Aorta (tissue), 5 donors: Measurements from ENCODE around the gene MAB21L4. TPM values are rescaled to one million over a fixed set of nuclear protein-coding genes. Genes with fewer than 3 reads are reported as not detected.
"Not testable (repeated sequence)": the region's sequence is repeated elsewhere in the genome, so short reads cannot be mapped to it uniquely, and the experiment has no call there.

Experiments
- ATAC-seq: fragments of 200-7000 bp; cut with Tn5 transposase; one replicate; pipeline ENCODE4 v1.9.1; 2022; ENCODE audit warnings: moderate library complexity; ENCODE audit not compliant: low FRiP score
- DNase-seq, 2 donors: peaks; one replicate each; pipeline ENCODE4 v3.0.0-alpha.2; 2020
- H3K27ac ChIP-seq, 2 donors: one replicate each; pipeline ENCODE4 v1.5.1; 2013; ENCODE audit warnings: low read length in 2 of 2, mild to moderate bottlenecking in 2 of 2, moderate library complexity in 2 of 2, control low read depth in 1 of 2, inconsistent platforms in 1 of 2, low read depth in 1 of 2
- H3K27me3 ChIP-seq, 2 donors: one replicate each; pipeline ENCODE4 v1.6.1; 2013; ENCODE audit warnings: control low read depth in 1 of 2, low read length in 1 of 2, mild to moderate bottlenecking in 1 of 2, moderate library complexity in 1 of 2; ENCODE audit not compliant: insufficient read depth in 2 of 2, control insufficient read depth in 1 of 2
- H3K36me3 ChIP-seq, 2 donors: one replicate each; pipeline ENCODE4 v1.6.1; 2013; ENCODE audit warnings: control low read depth in 1 of 2, low read length in 1 of 2, mild to moderate bottlenecking in 1 of 2; ENCODE audit not compliant: insufficient read depth in 2 of 2, control insufficient read depth in 1 of 2
- H3K4me1 ChIP-seq, 2 donors: one replicate each; pipeline ENCODE4 v1.6.1; 2013; ENCODE audit warnings: low read length in 2 of 2, control low read depth in 1 of 2, mild to moderate bottlenecking in 1 of 2, moderate library complexity in 1 of 2; ENCODE audit not compliant: insufficient read depth in 2 of 2, control insufficient read depth in 1 of 2
- H3K4me3 ChIP-seq, 2 donors: one replicate each; pipeline ENCODE4 v1.5.1; 2013; ENCODE audit warnings: low read length in 2 of 2, control low read depth in 1 of 2, mild to moderate bottlenecking in 1 of 2
- H3K9me3 ChIP-seq: one replicate; pipeline ENCODE4 v1.6.1; 2013; ENCODE audit warnings: mild to moderate bottlenecking, low read length; ENCODE audit not compliant: control insufficient read depth
- WGBS, 2 donors: extraction: QIAGEN DNeasy Blood & Tissue Kit; methylation state at CpG; one replicate each; pipeline ENCODE4 v1.1.7; 2013; 5-methylcytosine and 5-hydroxymethylcytosine counted together
- intact Hi-C, 2 donors: fragments of 100-400 bp; cut with DNase I; formaldehyde crosslinking; loops; one replicate each; pipeline versions ENCODE4 v1.14.2 to v1.15.0; 2022
- polyA plus RNA-seq, 2 donors: library from polyadenylated mRNA; stranded (reverse); fragments of 200-250 nt; gene quantifications; one replicate each; pipeline ENCODE4 v1.2.3, GENCODE V29; 2013
- total RNA-seq, 2 donors: library from RNA; stranded (reverse); fragmentation: NEBNext Ultra II Directional; extraction: Animal tissue kit (Norgen Biotek cat#: 25700); gene quantifications; one replicate each; pipeline ENCODE4 v1.2.1, GENCODE V29; 2021
- donor health status: healthy with polysubstance abuse.
- donor health status: Bipolar disorder and iron deficiency.
- donor health status: DM: no; HTN: no; CAD: no.
- donor health status: DM: no; HTN: no; CAD: no.
- donor health status: DM: yes; HTN: yes; CAD: no.

The MAB21L4 gene
- total and polyA plus RNA-seq, 4 donors, result 5.5 TPM; not detected in 3

GRCh38 chr2:240851078-240851991 lies 44.6 kb downstream of the MAB21L4 start:
- DNase-seq (peak; percentile 86 to 94), ATAC-seq (peak; percentile 84)
- intact Hi-C loops, result loop anchor here in 1 of 2 donors (10.0 kb wide), 1 partner anchor 373 kb away; no protein-coding TSS in a partner anchor
- H3K4me1 ChIP-seq, result no peaks in the 10 kb centered on the region
- H3K27me3 ChIP-seq, result no peaks in the 10 kb centered on the region
- no peaks in the 10 kb centered on the region for H3K36me3 ChIP-seq
- 36 to 40% methylated on average over 33 of the region's 33 CpGs for WGBS, 2 donors
- H3K4me3 ChIP-seq, result no peak overlapping the region
- H3K9me3 ChIP-seq, result no peaks in the 10 kb centered on the region
- H3K27ac ChIP-seq, result no peak overlapping the region

- Histone ChIP-seq H3K27me3 (no peaks in the 10 kb centered on the region), H3K36me3 (no peaks in the 10 kb centered on the region), H3K9me3 (no peaks in the 10 kb centered on the region), H3K27ac (no peak overlapping the region), H3K4me1 (no peaks in the 10 kb centered on the region), H3K4me3 (no peak overlapping the region)
- intact Hi-C loops, result loop anchor here in 1 of 2 donors (10.0 kb wide), 1 partner anchor 374 kb away; no protein-coding TSS in a partner anchor
- WGBS, 2 donors, result 60 to 63% methylated on average over 11 of the region's 11 CpGs
- DNase-seq (no peak), ATAC-seq (no peak)
Measured at GRCh38 chr2:240850756-240851077, 45.2 kb downstream of the MAB21L4 start.

- intact Hi-C loops, result loop anchor here in 1 of 2 donors (10.0 kb wide), 1 partner anchor 375 kb away; no protein-coding TSS in a partner anchor
- Histone ChIP-seq H3K4me1 (no peaks in the 10 kb centered on the region), H3K27ac (no peak overlapping the region), H3K36me3 (no peaks in the 10 kb centered on the region), H3K27me3 (no peaks in the 10 kb centered on the region), H3K9me3 (no peaks in the 10 kb centered on the region), H3K4me3 (no peak overlapping the region)
- no peak for ATAC-seq
- WGBS, 2 donors, result 81 to 84% methylated on average over 8 to 11 of the region's 11 CpGs
- no peak for DNase-seq
Measured at GRCh38 chr2:240850026-240850425, 45.9 kb downstream of the MAB21L4 start.

GRCh38 chr2:240848900-240849680 lies 46.9 kb downstream of the MAB21L4 start:
- Histone ChIP-seq H3K27me3 (no peaks in the 10 kb centered on the region), H3K9me3 (no peaks in the 10 kb centered on the region), H3K4me1 (no peaks in the 10 kb centered on the region), H3K27ac (no peak overlapping the region), H3K36me3 (no peaks in the 10 kb centered on the region), H3K4me3 (no peak overlapping the region)
- 75 to 78% methylated on average over 12 of the region's 12 CpGs for WGBS, 2 donors
- no peak for DNase-seq
- intact Hi-C loops, result no loop called here
- ATAC-seq, result no peak

- no peaks in the 10 kb centered on the region for H3K9me3 ChIP-seq
- intact Hi-C loops, result no loop called here
- no peak for DNase-seq
- no peak for ATAC-seq
- no peaks in the 10 kb centered on the region for H3K27me3 ChIP-seq
- H3K36me3 ChIP-seq, result no peaks in the 10 kb centered on the region
- H3K4me1 ChIP-seq, result no peaks in the 10 kb centered on the region
- no peak overlapping the region for H3K4me3 ChIP-seq
- WGBS, 2 donors, result 92% methylated on average over 13 of the region's 13 CpGs
- H3K27ac ChIP-seq, result no peak overlapping the region
Measured at GRCh38 chr2:240847817-240848216, 48.1 kb downstream of the MAB21L4 start.

- DNase-seq (no peak), ATAC-seq (no peak)
- WGBS, 2 donors, result 48 to 53% methylated on average over 5 of the region's 5 CpGs
- Histone ChIP-seq H3K4me1 (no peaks in the 10 kb centered on the region), H3K9me3 (no peaks in the 10 kb centered on the region), H3K27me3 (no peaks in the 10 kb centered on the region), H3K36me3 (no peaks in the 10 kb centered on the region), H3K27ac (no peak overlapping the region), H3K4me3 (no peak overlapping the region)
- intact Hi-C loops, result no loop called here
Measured at GRCh38 chr2:240846873-240847595, 48.9 kb downstream of the MAB21L4 start.

GRCh38 chr2:240846309-240846708 lies 49.6 kb downstream of the MAB21L4 start:
- H3K4me1 ChIP-seq, H3K27me3 ChIP-seq, H3K36me3 ChIP-seq, H3K27ac ChIP-seq, H3K4me3 ChIP-seq, intact Hi-C loops, ATAC-seq, DNase-seq, H3K9me3 ChIP-seq: not testable (repeated sequence)
- 88 to 92% methylated on average over 2 of the region's 2 CpGs for WGBS, 2 donors

GRCh38 chr2:240840435-240841060 lies 55.4 kb downstream of the MAB21L4 start:
- Histone ChIP-seq H3K36me3 (no peaks in the 10 kb centered on the region), H3K4me3 (no peak overlapping the region), H3K4me1 (no peaks in the 10 kb centered on the region), H3K27ac (no peak overlapping the region), H3K9me3 (no peaks in the 10 kb centered on the region), H3K27me3 (no peaks in the 10 kb centered on the region)
- DNase-seq (no peak), ATAC-seq (peak; percentile 61)
- intact Hi-C loops, result loop anchor here in 1 of 2 donors (5.0 kb wide), 1 partner anchor 328 kb away; no protein-coding TSS in a partner anchor
- 39 to 43% methylated on average over 9 of the region's 9 CpGs for WGBS, 2 donors
